ENCODE data around the gene DOK6. TPM values are rescaled to one million over a fixed set of nuclear protein-coding genes. Genes with fewer than 3 reads are reported as not detected.

Gene DOK6
- total and polyA plus RNA-seq, 2 donors (not counting 3 experiments of a cell fraction or from before 2014, with no cell fraction given) = under 0.01 TPM; not detected in 1

DNA sequence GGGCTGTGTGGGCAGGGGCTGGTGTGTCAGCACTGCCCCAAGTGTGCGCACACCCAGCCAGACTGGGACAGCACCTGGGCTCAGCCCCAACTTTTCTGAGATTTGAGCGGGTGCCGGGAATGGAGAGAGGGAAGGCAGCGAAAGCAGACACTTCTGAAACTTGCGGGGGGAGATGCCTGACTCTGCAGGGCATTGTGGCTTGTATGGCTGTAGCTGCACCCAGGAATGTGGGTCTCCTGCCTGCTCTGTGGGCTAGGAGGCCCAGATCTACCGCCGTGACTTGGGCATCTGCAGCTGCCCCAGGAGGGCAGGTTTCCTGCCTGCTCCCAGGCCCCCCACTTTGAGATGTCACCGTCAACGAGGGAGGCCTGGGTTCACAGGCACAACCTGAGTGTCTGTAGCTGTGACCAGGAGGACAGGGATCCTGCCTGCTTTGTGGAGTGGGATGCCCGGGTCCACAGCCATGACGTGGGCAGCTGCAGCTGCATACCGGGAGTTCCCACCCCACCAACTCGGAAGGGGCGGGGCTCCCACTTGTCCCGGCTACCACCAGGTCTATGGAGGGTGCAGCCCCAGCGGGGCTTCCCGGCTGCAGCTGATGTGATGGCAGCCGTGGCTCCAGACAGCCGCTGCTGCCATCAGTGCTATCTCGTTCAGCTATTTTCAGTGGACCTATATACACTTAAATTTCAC is 95.3 kb downstream of the DOK6 start:
- Histone ChIP-seq H4K20me1 (replicated peaks; ENCODE audit: control insufficient read depth, extremely low read depth, insufficient read depth, low read length) (no peaks in the 10 kb centered on the region), H3K79me2 (ENCODE audit: control insufficient read depth, insufficient read depth, low read length) (no peaks in the 10 kb centered on the region)
- POLR2A ChIA-PET = no interaction called here

More for the DNA sequence above, 95.3 kb downstream of the DOK6 start:
- intact Hi-C loops (cut with micrococcal nuclease) (no loop called here), dilution Hi-C loops (cut with MboI; ENCODE audit: extremely low pct_ligation_motif_present, low sequenced_read_pairs) (no loop called here)
- BruUV-seq (replicated peaks) = no TSS peak
- Histone ChIP-seq H3K4me1 (ENCODE audit: control insufficient read depth, extremely low read depth, insufficient read depth, low read length) (no peaks in the 10 kb centered on the region), H3K27ac (ENCODE audit: insufficient read depth, low read depth, low read length) (no peak overlapping the region), H3K9me3 (replicated peaks; ENCODE audit: control insufficient read depth, insufficient read depth, low read length) (no peaks in the 10 kb centered on the region), H3K4me2 (ENCODE audit: insufficient read depth, low read length) (no peak overlapping the region), H2AFZ (ENCODE audit: low read depth, low read length) (no peak overlapping the region), H3K4me3 (replicated peaks in 1 of 3; ENCODE audit: insufficient read depth in 1 of 3, low read depth in 1 of 3, low read length in 3 of 3) (no peak overlapping the region), H3K9me1 (replicated peaks; ENCODE audit: control insufficient read depth, extremely low read depth, insufficient read depth, low read length) (no peaks in the 10 kb centered on the region), H3K9ac (replicated peaks; ENCODE audit: extremely low read depth, insufficient read depth, low read length) (no peak overlapping the region), H3K36me3 (ENCODE audit: control insufficient read depth in 2 of 2, extremely low read depth in 1 of 2, insufficient read depth in 2 of 2, low read length in 2 of 2) (no peaks in the 10 kb centered on the region), H3K27me3 (ENCODE audit: control insufficient read depth in 2 of 2, insufficient read depth in 2 of 2, low read length in 2 of 2) (no peaks in the 10 kb centered on the region)
- DNase-seq (ENCODE audit: low read depth, low spot score) (no peak), FAIRE-seq (no peak)
- no peak for TF ChIP-seq POLR2A (IDR thresholded peaks at IDR 0.05; ENCODE audit: low read depth, low read length)
- TF ChIP-seq MYC (IDR thresholded peaks at IDR 0.05; ENCODE audit: low read depth, low read length) = no peak
- TF ChIP-seq EZH2 (IDR thresholded peaks at IDR 0.05; ENCODE audit: borderline replicate concordance, low read depth, low read length, severe bottlenecking) = no peak
- no peak for TF ChIP-seq CTCF (IDR thresholded peaks at IDR 0.05; ENCODE audit: extremely low read depth in 1 of 2, insufficient read depth in 1 of 2, low read depth in 1 of 2, low read length in 2 of 2)
- TF ChIP-seq, protein P1, sequence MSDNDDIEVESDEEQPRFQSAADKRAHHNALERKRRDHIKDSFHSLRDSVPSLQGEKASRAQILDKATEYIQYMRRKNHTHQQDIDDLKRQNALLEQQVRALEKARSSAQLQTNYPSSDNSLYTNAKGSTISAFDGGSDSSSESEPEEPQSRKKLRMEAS (IDR thresholded peaks at IDR 0.05; ENCODE audit: insufficient read depth, insufficient read length) = no peak
- TF ChIP-seq FOS (IDR thresholded peaks at IDR 0.05; ENCODE audit: borderline replicate concordance, insufficient read depth, low read length) = no peak
- no peak for TF ChIP-seq JUN (IDR thresholded peaks at IDR 0.05; ENCODE audit: borderline replicate concordance, insufficient read depth, insufficient read length, low read depth)
- TF ChIP-seq POLR2AphosphoS5 (IDR thresholded peaks at IDR 0.05; ENCODE audit: insufficient read depth, low read depth, low read length) = no peak
- CTCF ChIA-PET = no interaction called here

All from endothelial cell of umbilical vein (primary cell).